Myocyte (in vitro differentiated cells): ENCODE measurements around the gene PGAM2. TPM values are rescaled to one million over a fixed set of nuclear protein-coding genes. Genes with fewer than 3 reads are reported as not detected.

Experiments
- DNase-seq: peaks from one replicate; pipeline ENCODE4 v3.0.0-alpha.2; 2012; ENCODE audit warnings: low read depth
- total RNA-seq: library from RNA; depleted of rRNA; stranded (reverse); fragments of >200 nt; gene quantifications from 2 replicates; pipeline ENCODE4 v1.2.3, GENCODE V29; 2014

The PGAM2 gene
- total RNA-seq, 1 donor from 2014 or later: 81.2 TPM

DNA sequence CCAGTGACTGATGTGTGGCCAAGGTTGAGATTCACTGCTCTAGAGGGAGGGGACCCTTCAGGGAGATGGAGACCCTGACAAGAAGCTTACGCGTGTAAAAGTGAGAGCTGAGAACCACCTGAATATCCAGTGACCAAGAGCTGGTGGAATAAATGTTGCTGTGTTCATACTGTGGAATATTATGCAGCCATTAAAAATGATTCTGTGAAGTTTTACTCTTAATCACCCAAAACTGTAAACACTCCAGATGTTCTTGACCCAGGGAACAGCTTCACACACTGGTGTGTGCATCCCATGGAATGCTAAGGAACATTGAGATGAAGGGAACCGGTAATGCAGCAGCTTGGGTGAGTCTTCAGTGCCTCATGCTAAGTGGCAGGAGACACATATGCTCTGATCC is 21.3 kb upstream of the PGAM2 start:
- no peak for DNase-seq

DNA sequence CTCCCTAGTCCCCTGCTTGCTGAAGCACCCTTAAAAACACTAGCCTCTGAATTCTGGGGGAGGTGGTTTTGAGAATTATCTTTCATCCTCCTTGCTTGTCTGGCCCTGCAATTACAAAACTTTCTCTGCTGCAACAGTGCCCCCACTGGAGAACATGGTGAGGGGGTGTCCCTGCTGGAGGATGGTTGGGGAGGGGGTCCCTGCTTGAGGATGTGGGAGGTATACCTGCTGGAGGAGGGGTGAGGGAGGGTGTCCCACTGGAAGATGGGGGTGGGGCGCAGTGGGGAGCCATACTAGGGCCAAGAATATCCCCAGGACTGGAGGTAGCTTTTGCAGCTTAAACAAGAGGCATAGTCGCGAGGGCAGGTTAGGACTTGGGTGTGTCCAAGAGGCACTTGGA is 20.2 kb upstream of the PGAM2 start:
- no peak for DNase-seq

DNA sequence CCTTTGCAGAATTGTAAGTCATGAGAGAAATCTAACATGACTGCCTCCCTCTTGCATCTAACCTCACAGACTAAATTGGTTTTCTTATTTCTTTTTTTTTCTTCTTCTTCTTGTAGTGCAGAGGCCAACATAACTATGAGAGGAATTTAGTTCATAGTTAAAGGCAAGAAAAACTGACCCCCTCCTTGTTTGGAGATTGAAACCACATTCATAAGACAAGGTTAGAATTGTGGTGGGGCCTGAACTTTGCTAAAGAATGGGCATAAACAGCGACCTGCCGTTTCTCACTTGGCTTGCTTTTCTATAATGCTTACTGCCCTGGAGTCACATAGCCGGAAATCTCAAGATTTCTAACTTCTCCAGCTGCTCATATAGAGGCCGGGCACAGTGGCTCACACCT is 19.3 kb upstream of the PGAM2 start:
- DNase-seq: no peak

DNA sequence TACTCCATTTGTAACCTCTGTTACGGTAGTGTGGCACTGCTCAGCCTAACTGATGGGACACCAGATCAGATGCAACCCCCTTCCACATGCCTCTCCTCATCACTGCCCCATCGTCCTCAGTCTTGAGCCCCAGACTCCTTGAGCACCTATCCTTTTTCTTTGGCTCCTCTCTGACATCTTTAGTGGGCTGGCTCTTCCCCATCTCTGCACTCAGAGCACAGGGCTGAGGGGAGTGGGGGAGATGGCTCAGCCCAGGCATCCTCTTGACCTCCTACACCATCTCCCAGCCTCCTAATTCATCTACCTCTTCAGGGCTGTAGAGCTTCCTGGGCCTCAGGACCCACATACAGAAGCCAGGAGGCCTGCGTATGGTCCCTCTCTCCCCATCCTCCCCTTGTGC is 18.4 kb upstream of the PGAM2 start:
- no peak for DNase-seq

DNA sequence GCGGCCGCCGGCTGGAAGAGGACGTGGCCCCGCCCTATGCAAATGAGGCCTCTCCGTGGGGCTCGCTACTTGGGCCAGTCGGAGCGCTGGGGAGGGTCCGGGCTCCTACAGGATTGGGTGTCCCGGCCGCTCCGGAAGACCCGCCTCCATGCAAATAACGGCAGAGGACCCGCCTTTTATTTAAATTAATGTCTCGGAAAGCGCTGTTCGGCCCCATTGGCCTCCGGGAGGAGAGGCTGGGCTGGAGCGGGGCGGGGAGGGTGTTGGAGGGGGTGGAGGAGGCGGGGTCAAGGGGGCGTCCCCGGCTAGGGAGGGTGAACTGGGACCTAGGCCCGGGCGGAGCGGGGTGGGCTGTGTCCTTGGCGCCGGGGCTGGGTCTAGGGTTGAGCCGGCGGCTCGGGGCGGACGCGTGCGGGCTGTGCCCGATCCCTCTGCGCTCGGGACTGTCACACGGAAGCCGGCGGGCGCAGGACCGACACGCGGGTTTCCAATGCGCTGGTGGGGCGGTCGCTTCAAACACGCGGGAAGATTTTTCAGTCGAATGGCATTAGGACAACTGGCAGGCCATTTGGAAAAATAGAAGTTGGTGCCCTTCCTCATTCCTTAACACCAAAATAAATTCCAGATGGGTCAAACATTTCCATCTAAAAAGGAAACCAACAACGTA is 17.3 kb upstream of the PGAM2 start:
- peak; percentile 100 for DNase-seq

DNA sequence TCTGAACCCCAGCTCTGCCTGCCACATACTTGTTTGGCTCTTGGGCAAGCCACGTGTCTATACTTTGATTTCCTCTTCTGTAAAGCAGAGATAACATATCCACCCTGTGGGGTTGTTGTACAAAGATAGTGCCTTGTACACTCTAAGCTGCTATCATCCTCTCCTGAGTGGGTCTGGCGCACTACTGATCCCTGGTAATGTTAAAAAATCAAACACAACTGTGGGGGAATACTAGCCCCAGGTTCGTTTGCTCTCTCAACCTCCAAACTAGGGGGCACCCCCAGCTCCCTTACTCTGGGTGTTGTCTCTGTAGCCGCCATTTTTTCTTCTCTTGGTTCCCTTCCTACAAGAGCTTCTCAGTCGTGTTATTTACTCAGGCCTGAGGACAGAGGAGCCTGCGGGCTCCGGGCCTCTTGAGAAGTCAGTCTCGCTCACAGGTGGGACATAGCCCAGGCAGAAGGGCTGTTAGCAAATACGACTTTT is 15.9 kb upstream of the PGAM2 start:
- no peak for DNase-seq

DNA sequence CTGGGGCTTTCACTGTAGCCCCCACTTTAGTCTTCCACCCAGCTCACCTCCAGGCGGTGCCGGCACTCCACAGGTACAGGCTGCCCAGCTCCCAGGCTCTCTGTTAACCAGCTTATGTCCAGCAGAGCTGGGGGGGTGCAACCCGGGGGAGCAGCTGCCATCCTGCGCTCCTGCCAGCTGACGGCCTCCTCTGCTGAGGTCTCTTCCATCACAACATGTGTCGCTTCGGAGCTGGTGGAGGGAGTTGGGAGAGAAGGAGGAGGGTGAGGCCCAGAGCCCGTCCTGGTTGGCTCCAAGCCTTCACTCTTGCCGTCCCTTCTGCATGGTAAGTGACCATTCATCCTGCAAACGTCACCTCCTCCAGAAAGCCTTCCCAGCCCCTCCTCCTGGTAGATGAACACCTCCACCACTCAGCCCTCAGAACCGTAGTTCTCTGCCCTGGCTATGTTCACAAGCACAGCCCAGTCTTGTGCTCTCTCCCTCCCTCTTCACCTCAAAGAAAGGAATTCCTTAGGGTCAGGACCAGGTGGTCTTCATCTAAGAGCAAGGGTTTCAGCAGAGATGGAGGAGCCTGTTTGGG is 15.4 kb upstream of the PGAM2 start:
- DNase-seq: peak; percentile 90

DNA sequence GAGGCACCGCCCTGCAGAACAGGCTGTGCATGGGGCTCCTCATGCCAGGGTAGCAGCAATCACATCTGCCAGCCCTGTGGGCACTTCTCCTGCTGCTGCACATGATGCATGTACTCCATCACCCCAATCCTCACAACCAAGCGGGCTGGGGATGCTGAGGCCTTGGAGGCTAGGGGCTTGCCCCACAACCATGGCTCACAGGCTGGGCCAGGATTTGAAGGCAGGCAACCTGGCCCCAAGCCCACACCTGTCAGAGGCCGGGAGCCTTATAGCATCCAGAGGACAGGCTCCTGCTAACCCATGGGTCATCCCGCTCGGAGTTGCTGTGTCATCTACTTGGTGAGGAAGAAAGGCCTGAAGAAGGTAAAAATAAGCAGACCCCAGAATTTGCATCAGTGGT is 14.8 kb upstream of the PGAM2 start:
- DNase-seq: no peak

DNA sequence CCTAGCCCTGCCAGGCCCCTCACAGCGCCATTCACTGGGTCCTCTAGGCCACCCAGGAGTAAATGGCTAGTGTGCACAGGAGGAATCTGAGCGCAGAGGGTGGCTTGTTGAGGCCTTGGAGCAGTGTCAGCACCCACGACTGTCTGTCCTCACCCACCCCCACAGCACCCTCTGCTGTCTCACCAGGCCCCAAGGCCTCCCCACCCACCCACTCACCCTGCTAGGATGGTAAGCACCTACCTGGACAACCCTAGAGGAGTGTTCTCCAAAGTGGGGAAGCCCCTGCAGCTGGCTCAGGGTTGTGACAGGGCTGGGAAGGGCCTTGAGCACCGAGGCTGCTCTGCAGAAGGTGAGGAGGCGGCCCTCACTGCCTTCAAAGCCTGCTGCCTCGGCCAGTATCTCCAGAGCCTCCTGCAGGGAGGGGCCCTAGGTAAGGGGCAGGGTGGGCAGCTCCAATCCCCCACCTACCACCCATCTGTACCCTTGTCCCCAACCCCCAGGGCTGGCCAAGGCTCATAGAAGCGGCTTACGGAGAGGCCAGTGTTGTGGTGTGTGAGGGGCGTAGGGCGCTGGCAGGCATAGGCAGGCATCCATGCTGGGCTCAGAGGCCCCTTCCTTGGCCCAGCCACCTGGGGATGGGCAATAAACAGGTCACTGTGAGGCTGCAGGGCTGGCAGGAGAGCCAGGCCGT is 14.1 kb upstream of the PGAM2 start:
- DNase-seq: no peak

DNA sequence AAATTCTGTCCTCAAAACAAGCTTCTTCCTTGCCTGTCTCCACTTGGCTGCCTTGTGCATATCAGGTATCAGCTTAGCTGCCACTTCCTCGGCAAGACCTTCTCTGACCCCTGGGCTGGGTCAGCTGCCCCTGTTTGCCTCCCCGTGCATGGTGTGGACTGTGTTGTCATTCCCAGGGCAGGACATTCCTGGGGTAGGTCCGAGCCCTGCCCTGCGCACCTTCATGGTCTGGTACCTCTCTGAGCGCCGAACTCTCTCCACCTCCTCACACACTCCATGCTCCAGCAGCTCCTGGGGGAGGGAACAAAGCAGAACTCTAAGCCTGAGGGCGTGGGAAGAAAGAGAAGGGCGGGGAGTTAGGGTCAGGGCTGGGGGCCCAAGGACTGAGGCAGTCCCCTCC is 13.2 kb upstream of the PGAM2 start:
- DNase-seq: no peak

DNA sequence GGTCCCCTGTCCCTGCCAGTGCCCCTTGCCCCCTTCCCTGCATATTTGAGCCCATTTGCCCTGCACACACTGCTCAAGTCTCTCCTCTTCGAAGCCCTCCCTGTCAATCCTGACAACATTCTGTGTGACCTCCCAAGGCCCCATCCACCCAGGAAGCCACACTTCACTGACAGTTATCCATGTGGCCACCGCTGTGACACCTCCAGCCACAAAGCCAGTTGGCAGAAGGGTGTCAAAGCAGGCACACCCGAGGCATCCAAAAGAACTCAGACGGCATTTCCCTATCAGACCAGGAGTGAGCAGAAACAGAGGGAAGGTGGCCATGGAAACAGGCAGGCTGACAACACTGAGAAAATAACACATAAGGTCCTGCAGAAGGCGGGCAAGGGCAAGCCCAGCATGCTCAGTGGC is 12.3 kb upstream of the PGAM2 start:
- DNase-seq: no peak

DNA sequence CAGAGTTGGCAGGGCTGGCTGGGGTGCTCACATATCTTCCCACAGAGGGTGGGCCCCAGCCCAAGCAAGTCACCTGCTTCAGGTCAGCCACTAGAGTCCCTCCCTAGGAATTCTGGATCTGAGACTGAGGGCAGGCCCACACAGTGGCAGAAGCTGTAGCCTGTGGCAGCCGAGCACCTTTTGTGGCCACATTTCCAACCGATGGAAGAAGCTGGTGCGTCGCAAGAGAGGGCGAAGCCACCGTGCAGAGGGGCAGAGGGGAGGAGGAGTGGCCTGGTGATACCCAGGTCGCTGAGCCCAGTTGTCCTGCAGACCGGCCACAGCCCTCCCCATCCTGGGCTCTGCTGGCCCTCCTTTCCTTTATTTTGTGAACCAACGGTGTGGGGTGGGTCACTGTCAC is 11.7 kb upstream of the PGAM2 start:
- no peak for DNase-seq

DNA sequence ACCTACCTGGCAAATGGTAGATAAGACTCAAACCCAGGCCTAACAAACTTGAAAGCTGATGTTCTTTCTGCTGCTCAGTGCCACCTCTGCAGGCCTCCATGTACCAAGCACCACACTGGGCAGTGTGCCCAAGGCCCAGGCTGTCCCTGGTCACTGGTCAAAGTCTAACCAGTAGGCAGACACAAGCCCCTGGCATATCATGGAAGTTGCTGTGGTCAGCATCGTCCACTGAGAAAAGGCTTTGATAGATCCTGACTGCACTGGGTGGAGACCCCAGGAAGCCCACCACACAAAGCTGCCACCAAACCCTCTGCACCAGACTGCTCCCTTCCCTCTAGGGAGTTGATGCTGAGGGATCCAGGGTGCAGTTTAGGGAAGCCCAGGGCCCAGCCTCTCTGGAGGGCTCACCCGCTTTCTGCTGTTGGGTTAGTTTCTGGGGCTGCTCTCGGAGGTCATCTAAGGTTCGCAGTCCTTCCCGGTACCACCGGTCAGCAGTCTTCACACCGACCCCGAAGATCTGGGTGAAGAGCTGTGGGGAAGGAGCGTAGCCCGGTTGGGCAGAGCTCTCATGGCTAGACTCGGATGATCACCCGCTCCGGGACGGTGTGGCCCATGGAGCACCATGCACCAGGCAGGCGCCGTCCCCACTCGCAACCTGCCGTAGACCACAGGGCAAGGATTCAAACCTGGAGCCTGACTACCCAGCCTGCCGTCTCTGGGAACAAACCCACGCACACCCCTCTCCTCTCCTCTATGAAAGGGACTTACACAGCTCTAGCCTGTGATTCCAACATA is 10.9 kb upstream of the PGAM2 start:
- DNase-seq: no peak

DNA sequence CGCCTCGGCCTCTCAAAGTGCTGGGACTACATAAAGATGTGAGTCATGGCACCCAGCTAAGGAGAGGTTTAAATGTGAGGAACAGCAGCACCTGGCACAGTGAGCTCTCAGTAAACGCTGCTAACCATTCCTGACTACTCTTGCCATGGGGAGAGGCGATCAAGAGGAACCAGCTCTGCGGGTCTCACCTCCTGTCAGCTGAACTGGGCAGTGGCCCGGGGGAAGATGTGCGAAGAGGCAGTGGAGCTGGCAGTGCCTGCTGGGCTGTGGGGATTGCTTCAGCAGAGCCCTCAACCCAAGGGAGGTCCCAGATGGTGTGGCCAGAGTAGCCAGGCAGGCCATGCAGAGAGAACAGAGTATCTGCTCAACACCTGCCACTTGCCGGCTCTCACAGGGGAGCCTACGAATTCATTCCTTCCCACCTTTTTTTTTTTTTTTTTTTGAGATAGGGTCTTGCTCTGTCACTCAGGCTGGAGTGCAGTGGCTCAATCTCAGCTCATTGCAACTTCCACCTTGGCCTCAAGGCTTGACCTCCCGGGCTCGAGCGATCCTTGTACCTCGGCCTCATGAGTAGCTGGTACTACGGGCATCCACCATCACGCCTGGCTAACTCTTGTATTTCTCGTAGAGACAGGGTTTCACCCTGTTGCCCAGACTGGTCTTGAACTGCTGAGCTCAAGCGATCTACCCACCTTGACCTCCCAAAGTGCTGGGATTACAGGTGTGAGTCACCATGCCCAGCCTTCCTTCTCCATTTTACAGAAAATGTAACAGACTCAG is 10.1 kb upstream of the PGAM2 start:
- DNase-seq: no peak

DNA sequence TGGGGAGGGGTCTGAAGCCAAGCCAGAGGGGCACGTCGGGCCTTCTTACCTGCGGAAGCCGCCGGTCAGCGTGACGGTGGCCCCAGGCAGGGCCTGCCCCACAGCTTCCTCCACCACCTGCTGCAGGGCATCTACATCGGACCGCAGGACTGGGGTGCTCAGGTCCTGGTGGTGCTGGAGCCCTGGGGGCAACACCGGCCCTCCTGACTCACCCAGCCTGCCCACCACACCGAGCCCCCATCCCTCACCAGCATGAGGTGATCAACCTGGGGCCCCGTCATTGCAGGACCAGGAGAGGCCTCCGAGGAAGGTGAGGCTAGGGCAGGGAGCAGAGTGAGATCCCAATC is 9.0 kb upstream of the PGAM2 start:
- no peak for DNase-seq

DNA sequence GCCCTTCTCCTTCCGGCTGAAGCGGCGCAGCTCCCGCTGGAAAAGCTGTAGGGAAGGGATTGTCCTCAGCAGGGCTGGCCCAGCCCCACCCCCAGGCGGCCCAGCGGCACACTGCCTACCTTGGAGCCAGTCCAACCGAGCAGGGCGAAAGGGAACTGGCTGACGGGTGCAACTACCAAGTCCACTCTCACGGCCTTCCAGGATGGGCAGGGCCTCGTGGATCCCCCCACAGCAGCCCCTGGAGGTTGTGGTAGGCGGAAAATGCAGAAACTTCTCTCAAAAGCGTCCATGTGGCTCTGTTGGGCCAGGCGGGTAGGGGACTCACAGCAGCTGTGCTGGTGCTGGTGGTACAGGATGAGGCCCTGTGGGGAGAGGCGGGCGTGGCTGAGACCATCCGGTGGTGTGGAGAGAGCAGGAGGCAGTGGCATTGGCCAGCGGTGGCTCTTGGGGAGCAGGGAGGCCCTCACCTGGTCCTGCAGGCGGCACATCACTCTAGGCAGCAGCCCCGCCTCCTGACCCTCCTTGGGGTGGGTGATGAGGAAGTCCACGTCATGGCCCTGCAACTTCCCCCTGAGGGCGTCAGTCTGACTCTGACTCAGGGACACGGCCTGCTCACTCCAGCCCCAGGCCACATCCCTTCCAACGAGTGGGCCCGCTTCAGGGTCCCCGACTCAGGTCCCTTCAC is 8.4 kb upstream of the PGAM2 start:
- DNase-seq: peak; percentile 59

DNA sequence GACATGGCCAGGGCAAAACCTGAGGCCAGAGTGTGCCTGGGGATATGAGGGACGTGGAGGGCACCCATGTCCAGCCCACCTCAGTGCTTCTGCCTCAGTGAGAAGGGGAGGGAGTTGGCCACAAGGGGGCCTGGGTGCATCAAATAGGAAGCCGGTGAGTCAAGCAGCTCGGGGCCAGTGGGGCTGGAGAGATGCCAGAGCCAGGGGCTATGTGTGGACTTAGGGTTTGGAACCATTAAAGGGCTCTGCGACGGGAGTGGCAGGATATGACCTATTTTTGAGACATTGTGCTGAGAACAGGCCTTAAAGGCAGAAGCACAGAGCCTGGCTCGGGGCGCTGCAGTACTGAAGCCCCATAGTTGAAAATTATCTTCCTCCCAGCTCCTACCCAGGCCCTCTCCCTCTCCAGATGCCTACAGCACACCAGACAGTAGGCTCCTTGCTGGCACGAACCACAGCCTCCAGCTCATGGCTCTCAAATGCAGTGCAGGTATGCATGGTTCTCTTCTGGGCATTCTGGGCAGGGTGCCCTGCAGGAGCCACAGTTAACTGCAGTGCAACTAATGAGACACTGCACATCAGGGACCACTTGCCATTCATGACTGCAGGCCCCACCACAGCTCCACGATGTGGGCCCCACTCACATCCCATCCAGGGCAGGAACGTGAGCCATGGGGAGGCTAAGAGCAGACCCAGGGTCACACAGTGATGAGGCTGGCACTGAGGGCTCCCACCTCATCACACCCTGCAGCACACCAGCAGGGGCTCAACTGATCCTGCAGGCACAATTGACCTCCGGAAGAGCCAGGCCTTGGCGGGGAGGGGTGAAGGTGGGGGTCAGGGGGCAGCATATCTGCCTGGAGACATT is 7.2 kb upstream of the PGAM2 start:
- DNase-seq: peak; percentile 95

DNA sequence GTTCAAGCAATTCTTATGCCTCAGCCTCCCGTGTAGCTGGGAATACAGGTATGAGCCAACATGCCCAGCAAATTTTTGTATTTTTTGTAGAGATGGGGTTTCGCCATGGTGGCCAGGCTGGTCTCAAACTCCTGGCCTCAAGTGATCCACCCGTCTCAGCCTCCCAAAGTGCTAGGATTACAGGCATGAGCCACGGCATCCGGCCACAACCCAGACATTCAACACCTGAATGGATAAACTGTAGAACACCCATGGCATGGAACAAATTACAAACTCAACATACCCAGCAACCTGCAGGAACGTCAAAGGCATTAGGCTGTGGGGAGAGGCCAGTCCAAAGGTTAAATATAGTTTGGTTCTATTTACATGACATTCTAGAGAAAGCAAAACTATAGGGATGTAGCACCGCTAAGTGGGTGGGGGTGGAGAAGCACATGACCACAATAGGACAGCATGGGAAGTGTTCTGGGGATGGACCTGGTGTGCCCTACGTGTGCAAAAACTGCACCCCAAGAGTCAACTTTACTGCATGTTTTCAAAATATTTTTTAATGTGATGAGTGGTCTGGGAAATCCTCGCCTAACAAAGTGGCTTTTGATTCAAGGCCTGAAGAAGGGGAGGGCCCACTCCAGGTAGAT is 6.5 kb upstream of the PGAM2 start:
- no peak for DNase-seq

DNA sequence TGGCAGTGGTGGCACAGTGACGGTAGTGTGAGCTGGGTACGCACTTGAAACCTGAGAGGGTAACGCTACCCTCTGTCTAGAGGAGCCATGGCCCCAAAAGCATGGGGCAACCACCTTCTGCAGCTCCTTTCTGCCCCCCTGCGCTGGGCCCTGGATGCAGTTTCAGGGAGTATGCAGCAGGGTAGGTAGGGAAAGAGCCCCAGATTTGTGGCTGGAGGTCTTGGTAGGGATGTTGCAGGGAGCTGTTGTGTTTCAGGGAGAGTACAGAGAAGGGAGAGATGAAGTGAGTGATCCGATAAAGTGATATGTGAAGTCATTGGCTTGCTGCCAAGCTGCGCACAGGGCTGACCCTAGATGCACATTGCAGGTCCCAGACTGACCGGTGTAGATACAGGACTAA is 2.7 kb upstream of the PGAM2 start:
- no peak for DNase-seq
